Neural progenitor cell (in vitro differentiated cells): ENCODE data around the gene IL26.

ENCODE experiments used
- CTCF ChIP-seq: fragments of 200-600 bp; sonication (generic); IDR thresholded peaks from 2 replicates; pipeline ENCODE4 v1.5.1; 2017; ENCODE audit warnings: antibody characterized with exemption, mild to moderate bottlenecking
- EZH2phosphoT487 ChIP-seq: fragments of 200-600 bp; sonication (generic); IDR thresholded peaks from 2 replicates; pipeline ENCODE4 v1.6.1; 2017; ENCODE audit warnings: antibody characterized with exemption

GRCh38 chr12:68242777-68243176, 17.2 kb upstream of the IL26 start:
- TF ChIP-seq CTCF = no peak
- no peak for TF ChIP-seq EZH2phosphoT487
